Peyer's patch (tissue), 4 donors: ENCODE measurements around the gene THSD1.

ENCODE experiments used
- POLR2A ChIP-seq, 2 donors: fragments of 450-650 bp; IDR thresholded peaks; one replicate each; pipeline ENCODE4 v1.5.1; 2017; ENCODE audit warnings: antibody characterized with exemption in 2 of 2, mild to moderate bottlenecking in 2 of 2, moderate library complexity in 2 of 2
- TF ChIP-seq, protein P1 (sequence below), 6 experiments: fragments of 450-650 bp in 4 of 6; fragments of 200-600 bp in 2 of 6; sonication (generic) in 1 of 6; IDR thresholded peaks; one replicate each; pipeline ENCODE4 v1.5.1; 2017 to 2019; ENCODE audit warnings: antibody characterized with exemption in 6 of 6, mild to moderate bottlenecking in 3 of 6, moderate library complexity in 1 of 6

DNA sequence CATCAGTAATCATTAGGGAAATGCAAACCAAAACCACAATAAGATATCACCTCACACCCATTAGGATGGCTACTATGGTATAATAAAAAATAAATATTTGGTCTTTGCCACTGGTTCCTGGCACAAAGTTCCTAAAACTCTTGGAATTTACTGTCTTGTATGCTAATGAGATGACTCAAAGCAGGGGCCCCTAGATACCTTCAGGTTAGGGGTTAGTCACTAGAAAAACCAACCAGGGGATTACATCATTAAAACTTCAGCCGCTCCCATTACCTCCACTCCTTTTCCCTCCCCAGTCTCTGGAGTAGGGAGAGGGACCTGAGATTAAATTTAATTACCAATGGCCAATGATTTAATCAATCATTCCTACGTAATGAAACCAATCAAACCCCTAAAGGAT lies 49.6 kb downstream of the THSD1 start:
- TF ChIP-seq, protein P1, sequence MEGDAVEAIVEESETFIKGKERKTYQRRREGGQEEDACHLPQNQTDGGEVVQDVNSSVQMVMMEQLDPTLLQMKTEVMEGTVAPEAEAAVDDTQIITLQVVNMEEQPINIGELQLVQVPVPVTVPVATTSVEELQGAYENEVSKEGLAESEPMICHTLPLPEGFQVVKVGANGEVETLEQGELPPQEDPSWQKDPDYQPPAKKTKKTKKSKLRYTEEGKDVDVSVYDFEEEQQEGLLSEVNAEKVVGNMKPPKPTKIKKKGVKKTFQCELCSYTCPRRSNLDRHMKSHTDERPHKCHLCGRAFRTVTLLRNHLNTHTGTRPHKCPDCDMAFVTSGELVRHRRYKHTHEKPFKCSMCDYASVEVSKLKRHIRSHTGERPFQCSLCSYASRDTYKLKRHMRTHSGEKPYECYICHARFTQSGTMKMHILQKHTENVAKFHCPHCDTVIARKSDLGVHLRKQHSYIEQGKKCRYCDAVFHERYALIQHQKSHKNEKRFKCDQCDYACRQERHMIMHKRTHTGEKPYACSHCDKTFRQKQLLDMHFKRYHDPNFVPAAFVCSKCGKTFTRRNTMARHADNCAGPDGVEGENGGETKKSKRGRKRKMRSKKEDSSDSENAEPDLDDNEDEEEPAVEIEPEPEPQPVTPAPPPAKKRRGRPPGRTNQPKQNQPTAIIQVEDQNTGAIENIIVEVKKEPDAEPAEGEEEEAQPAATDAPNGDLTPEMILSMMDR (IDR thresholded peaks at IDR 0.05), result no peak
- no peak for TF ChIP-seq POLR2A (IDR thresholded peaks at IDR 0.05)
